GM12878 (cell line): ENCODE results near the gene AKAP5. TPM values are rescaled to one million over a fixed set of nuclear protein-coding genes. Genes with fewer than 3 reads are reported as not detected.

ENCODE experiments used
- ATF3 ChIP-seq: IDR thresholded peaks from 2 replicates; pipeline ENCODE4 v1.6.1; 2011; ENCODE audit warnings: low read depth, mild to moderate bottlenecking, low read length, moderate library complexity, borderline replicate concordance; ENCODE audit errors: extremely low read depth
- ATF7 ChIP-seq: fragments of 450-650 bp; IDR thresholded peaks from 2 replicates; pipeline ENCODE4 v1.6.1; 2016; ENCODE audit warnings: low read depth, mild to moderate bottlenecking
- CBX3 ChIP-seq: fragments of 200-600 bp; sonication (generic); IDR thresholded peaks from 2 replicates; pipeline ENCODE4 v1.6.1; 2016; ENCODE audit warnings: low read depth, borderline replicate concordance
- CEBPB ChIP-seq, 2 experiments: fragments of 150-350 bp in 1 of 2; IDR thresholded peaks; 2 replicates each; pipeline ENCODE4 v1.6.1; 2012 to 2014; ENCODE audit warnings: low read depth in 2 of 2, low read length in 2 of 2, borderline replicate concordance in 1 of 2, inconsistent platforms in 1 of 2
- CREB1 ChIP-seq: IDR thresholded peaks from 2 replicates; pipeline ENCODE4 v1.6.1; 2012; ENCODE audit warnings: low read depth, mild to moderate bottlenecking, inconsistent platforms
- CREM ChIP-seq: IDR thresholded peaks from 2 replicates; pipeline ENCODE4 v1.6.1; 2014; ENCODE audit warnings: antibody characterized with exemption, low read depth
- DPF2 ChIP-seq: fragments of 450-650 bp; IDR thresholded peaks from 2 replicates; pipeline ENCODE4 v1.6.1; 2017; ENCODE audit warnings: mild to moderate bottlenecking
- E4F1 ChIP-seq: fragments of 450-650 bp; IDR thresholded peaks from 2 replicates; pipeline ENCODE4 v1.6.1; 2018; ENCODE audit warnings: borderline replicate concordance, mild to moderate bottlenecking; ENCODE audit not compliant: partially characterized antibody
- EED ChIP-seq: sonication (generic); IDR thresholded peaks from 2 replicates; pipeline ENCODE4 v1.6.1; 2016; ENCODE audit warnings: antibody characterized with exemption, low read depth
- ELK1 ChIP-seq: IDR thresholded peaks from 2 replicates; pipeline ENCODE4 v1.6.1; 2012; ENCODE audit warnings: low read depth, low read length, improper control_type of control experiment
- IRF4 ChIP-seq: IDR thresholded peaks from 2 replicates; pipeline ENCODE4 v1.6.1; 2011; ENCODE audit warnings: low read depth, low read length
- JUND ChIP-seq: IDR thresholded peaks from 2 replicates; pipeline ENCODE4 v1.6.1; 2012; ENCODE audit warnings: low read depth, mild to moderate bottlenecking, low read length, improper control_type of control experiment, moderate library complexity
- LARP7 ChIP-seq: fragments of 450-650 bp; IDR thresholded peaks from 2 replicates; pipeline ENCODE4 v1.6.1; 2017; ENCODE audit warnings: mild to moderate bottlenecking
- MTA3 ChIP-seq: IDR thresholded peaks from 2 replicates; pipeline ENCODE4 v1.6.1; 2012; ENCODE audit warnings: low read length, inconsistent platforms, borderline replicate concordance
- NBN ChIP-seq: fragments of 450-650 bp; IDR thresholded peaks from 2 replicates; pipeline ENCODE4 v1.6.1; 2016
- NFXL1 ChIP-seq: fragments of 450-650 bp; IDR thresholded peaks from 2 replicates; pipeline ENCODE4 v1.6.1; 2017; ENCODE audit warnings: antibody characterized with exemption, mild to moderate bottlenecking, borderline replicate concordance
- NR2F1 ChIP-seq: fragments of 450-650 bp; conservative IDR thresholded peaks from 2 replicates; pipeline ENCODE4 v1.6.1; 2017; ENCODE audit warnings: mild to moderate bottlenecking
- RAD21 ChIP-seq: IDR thresholded peaks from 2 replicates; pipeline ENCODE4 v1.6.1; 2011; ENCODE audit warnings: mild to moderate bottlenecking, low read depth, low read length, moderate library complexity; ENCODE audit not compliant: insufficient read depth
- RBBP5 ChIP-seq: fragments of 200-600 bp; sonication (generic); conservative IDR thresholded peaks from 2 replicates; pipeline ENCODE4 v1.6.1; 2016
- SIN3A ChIP-seq: IDR thresholded peaks from 2 replicates; pipeline ENCODE4 v1.6.1; 2012; ENCODE audit warnings: low read depth, low read length, improper control_type of control experiment
- SMC3 ChIP-seq: IDR thresholded peaks from 2 replicates; pipeline ENCODE4 v1.6.1; 2011; ENCODE audit warnings: low read length, improper control_type of control experiment, borderline replicate concordance
- SREBF2 ChIP-seq: IDR thresholded peaks from 2 replicates; pipeline ENCODE4 v1.6.1; 2012; ENCODE audit warnings: mild to moderate bottlenecking, low read length
- STAT1 ChIP-seq: fragments of 450-650 bp; conservative IDR thresholded peaks from 2 replicates; pipeline ENCODE4 v1.6.1; 2014; ENCODE audit warnings: antibody characterized with exemption, mild to moderate bottlenecking
- WRNIP1 ChIP-seq: IDR thresholded peaks from 2 replicates; pipeline ENCODE4 v1.6.1; 2011; ENCODE audit warnings: low read depth, low read length, improper control_type of control experiment, borderline replicate concordance
- ZNF217 ChIP-seq: fragments of 450-650 bp; IDR thresholded peaks from 2 replicates; pipeline ENCODE4 v1.6.1; 2017; ENCODE audit warnings: antibody characterized with exemption, mild to moderate bottlenecking
- ZNF384 ChIP-seq: IDR thresholded peaks from 2 replicates; pipeline ENCODE4 v1.6.1; 2012; ENCODE audit warnings: low read depth, mild to moderate bottlenecking, low read length, improper control_type of control experiment, borderline replicate concordance
- polyA plus RNA-seq, 11 experiments: library from polyadenylated mRNA; depleted of rRNA in 4 of 11; unstranded in 6 of 11; stranded (reverse) in 5 of 11; fragments of >200 nt; fragmentation: Nextera tagmentation in 4 of 11; fragmentation: Illumina TruSeq in 1 of 11; extraction: Ambion mirVana in 4 of 11; extraction: Trizol in 1 of 11; gene quantifications; 1 replicate in 1 of 11; 2 replicates in 10 of 11; pipeline versions ENCODE4 v1.2.1 to v1.2.3, GENCODE V29; 2011 to 2016; ENCODE audit warnings: inconsistent platforms in 2 of 11, missing spikeins in 2 of 11, low read depth in 1 of 11
- total RNA-seq, 4 experiments: library from RNA; depleted of rRNA in 3 of 4; stranded (reverse); fragments of >200 nt in 3 of 4; fragmentation: Illumina TruSeq in 1 of 4; extraction: Trizol in 1 of 4; gene quantifications; 2 replicates each; pipeline versions ENCODE4 v1.2.1 to v1.2.3, GENCODE V29; 2013 to 2021
- TF ChIP-seq, protein P1 (sequence below): fragments of 450-650 bp; IDR thresholded peaks from 2 replicates; pipeline ENCODE4 v1.6.1; 2014; ENCODE audit warnings: mild to moderate bottlenecking
- TF ChIP-seq, protein P2 (sequence below): IDR thresholded peaks from 2 replicates; pipeline ENCODE4 v1.6.1; 2011; ENCODE audit warnings: borderline replicate concordance, low read depth, mild to moderate bottlenecking, moderate library complexity, mixed read lengths, low read length; ENCODE audit not compliant: insufficient read depth; ENCODE audit errors: extremely low read length

AKAP5 gene
- total and polyA plus RNA-seq, 10 of the 15 experiments (the other 5 are each of a cell fraction or from before 2014, with no cell fraction given) = 0.45 to 5.1 (median 1.7) TPM

DNA sequence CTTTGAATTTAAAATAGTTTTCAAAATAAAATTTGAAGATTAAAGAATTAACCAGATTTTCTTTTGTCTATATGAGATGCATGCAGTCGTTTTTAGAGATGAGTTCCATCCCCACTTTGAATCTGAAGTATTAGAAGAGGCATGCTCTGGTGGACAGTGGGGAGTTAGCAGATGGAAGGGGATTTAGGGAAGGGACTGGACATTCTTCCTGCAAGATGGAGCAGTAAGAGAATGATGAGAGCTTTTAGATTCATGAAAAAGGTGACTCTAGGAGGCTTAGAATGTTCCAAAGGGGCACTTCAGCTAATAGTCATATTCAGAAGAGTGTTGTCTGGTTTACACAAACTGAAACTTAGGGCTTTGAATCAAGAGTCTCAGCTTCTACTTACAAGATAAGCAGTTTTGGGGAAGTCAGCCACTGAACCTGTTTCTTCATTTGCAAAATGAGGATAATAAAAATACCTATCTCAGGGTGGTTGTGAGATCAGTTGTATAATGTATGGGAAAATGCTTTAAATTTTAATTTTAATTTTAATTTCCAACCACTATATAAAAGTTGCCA is 43.0 kb downstream of the AKAP5 start (continued):
- TF ChIP-seq ATF3 (no peak), RBBP5 (no peak), NR2F1 (no peak), WRNIP1 (no peak), SREBF2 (no peak), CEBPB (IDR thresholded peaks at IDR 0.05; ENCODE audit: borderline replicate concordance in 1 of 2, low read depth in 2 of 2, low read length in 2 of 2) (no peak), NFXL1 (no peak), ZNF217 (no peak), EED (peak; percentile 33; the same call in 1 of the 2 replicates), STAT1 (no peak), DPF2 (peak; percentile 67), SMC3 (no peak), RAD21 (no peak), NBN (no peak), ELK1 (no peak), CREB1 (no peak), ZNF384 (no peak), E4F1 (no peak), MTA3 (0 out of 2 replicates have a peak, but pooled peaks have one; percentile 32), IRF4 (peak; percentile 91), CREM (0 out of 2 replicates have a peak, but pooled peaks have one; percentile 18), JUND (0 out of 2 replicates have a peak, but pooled peaks have one; percentile 30), CBX3 (no peak), SIN3A (peak; percentile 56; the same call in 1 of the 2 replicates), ATF7 (no peak), LARP7 (no peak)
- TF ChIP-seq, protein P1, sequence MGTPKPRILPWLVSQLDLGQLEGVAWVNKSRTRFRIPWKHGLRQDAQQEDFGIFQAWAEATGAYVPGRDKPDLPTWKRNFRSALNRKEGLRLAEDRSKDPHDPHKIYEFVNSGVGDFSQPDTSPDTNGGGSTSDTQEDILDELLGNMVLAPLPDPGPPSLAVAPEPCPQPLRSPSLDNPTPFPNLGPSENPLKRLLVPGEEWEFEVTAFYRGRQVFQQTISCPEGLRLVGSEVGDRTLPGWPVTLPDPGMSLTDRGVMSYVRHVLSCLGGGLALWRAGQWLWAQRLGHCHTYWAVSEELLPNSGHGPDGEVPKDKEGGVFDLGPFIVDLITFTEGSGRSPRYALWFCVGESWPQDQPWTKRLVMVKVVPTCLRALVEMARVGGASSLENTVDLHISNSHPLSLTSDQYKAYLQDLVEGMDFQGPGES = no peak
- TF ChIP-seq, protein P2, sequence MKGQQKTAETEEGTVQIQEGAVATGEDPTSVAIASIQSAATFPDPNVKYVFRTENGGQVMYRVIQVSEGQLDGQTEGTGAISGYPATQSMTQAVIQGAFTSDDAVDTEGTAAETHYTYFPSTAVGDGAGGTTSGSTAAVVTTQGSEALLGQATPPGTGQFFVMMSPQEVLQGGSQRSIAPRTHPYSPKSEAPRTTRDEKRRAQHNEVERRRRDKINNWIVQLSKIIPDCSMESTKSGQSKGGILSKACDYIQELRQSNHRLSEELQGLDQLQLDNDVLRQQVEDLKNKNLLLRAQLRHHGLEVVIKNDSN = no peak
